Effector memory CD4-positive, alpha-beta T cell (primary cell): ENCODE measurements around the gene CDC25A.

Source experiments
- DNase-seq, 3 donors: peaks; one replicate each; pipeline ENCODE4 v3.0.0-alpha.2; 2020
- H3K27ac ChIP-seq: 2 replicates; pipeline ENCODE4 v1.7.0; 2013; ENCODE audit warnings: mild to moderate bottlenecking, low read length, moderate library complexity; ENCODE audit not compliant: insufficient read depth, poor library complexity, severe bottlenecking
- H3K27me3 ChIP-seq: replicated peaks from 2 replicates; pipeline ENCODE4 v1.7.0; 2013; ENCODE audit warnings: mild to moderate bottlenecking, low read length; ENCODE audit not compliant: insufficient read depth, control insufficient read depth, poor library complexity, severe bottlenecking
- H3K36me3 ChIP-seq: 2 replicates; pipeline ENCODE4 v1.7.0; 2013; ENCODE audit warnings: mild to moderate bottlenecking, low read length, moderate library complexity; ENCODE audit not compliant: control insufficient read depth, insufficient read depth
- H3K4me1 ChIP-seq: 2 replicates; pipeline ENCODE4 v1.7.0; 2013; ENCODE audit warnings: low read length, mild to moderate bottlenecking; ENCODE audit not compliant: control insufficient read depth, insufficient read depth, poor library complexity, severe bottlenecking
- H3K4me3 ChIP-seq: 2 replicates; pipeline ENCODE4 v1.7.0; 2013; ENCODE audit warnings: low read length, low read depth, mild to moderate bottlenecking; ENCODE audit not compliant: insufficient read depth, poor library complexity, severe bottlenecking
- H3K9me3 ChIP-seq: 2 replicates; pipeline ENCODE4 v1.7.0; 2013; ENCODE audit warnings: mild to moderate bottlenecking, low read length, moderate library complexity; ENCODE audit not compliant: control insufficient read depth

Gene CDC25A

GRCh38 chr3:48130321-48130904 is 57.8 kb downstream of the CDC25A start:
- Histone ChIP-seq H3K27me3 (no peaks in the 10 kb centered on the region), H3K27ac (no peak overlapping the region), H3K4me3 (no peak overlapping the region), H3K36me3 (no peaks in the 10 kb centered on the region), H3K4me1 (no peaks in the 10 kb centered on the region), H3K9me3 (no peaks in the 10 kb centered on the region)
- no peak for DNase-seq

- H3K27ac ChIP-seq, result no peak overlapping the region
These were observed 58.3 kb downstream of the CDC25A start for GRCh38 chr3:48129921-48130320.

GRCh38 chr3:48128774-48129173 is 59.4 kb downstream of the CDC25A start:
- no peaks in the 10 kb centered on the region for H3K9me3 ChIP-seq
- no peak for DNase-seq
- H3K4me3 ChIP-seq, result no peak overlapping the region
- no peak overlapping the region for H3K27ac ChIP-seq
- H3K4me1 ChIP-seq, result no peaks in the 10 kb centered on the region
- no peaks in the 10 kb centered on the region for H3K36me3 ChIP-seq
- no peaks in the 10 kb centered on the region for H3K27me3 ChIP-seq

More at GRCh38 chr3:48129921-48130320, 58.3 kb downstream of the CDC25A start:
- H3K9me3 ChIP-seq, result no peaks in the 10 kb centered on the region
- H3K36me3 ChIP-seq, result no peaks in the 10 kb centered on the region
- DNase-seq, result no peak
- no peaks in the 10 kb centered on the region for H3K27me3 ChIP-seq
- H3K4me1 ChIP-seq, result no peaks in the 10 kb centered on the region
- H3K4me3 ChIP-seq, result no peak overlapping the region

GRCh38 chr3:48125886-48126622 is 62.2 kb downstream of the CDC25A start:
- H3K4me1 ChIP-seq, result no peaks in the 10 kb centered on the region
- no peak overlapping the region for H3K27ac ChIP-seq
- no peaks in the 10 kb centered on the region for H3K27me3 ChIP-seq
- no peak overlapping the region for H3K4me3 ChIP-seq
- no peak for DNase-seq
- no peaks in the 10 kb centered on the region for H3K9me3 ChIP-seq
- H3K36me3 ChIP-seq, result no peaks in the 10 kb centered on the region

- no peaks in the 10 kb centered on the region for H3K36me3 ChIP-seq
- no peaks in the 10 kb centered on the region for H3K9me3 ChIP-seq
- H3K27me3 ChIP-seq, result no peaks in the 10 kb centered on the region
- DNase-seq, result no peak
- no peaks in the 10 kb centered on the region for H3K4me1 ChIP-seq
- no peak overlapping the region for H3K27ac ChIP-seq
- H3K4me3 ChIP-seq, result no peak overlapping the region
These were observed 63.1 kb downstream of the CDC25A start for GRCh38 chr3:48125013-48125705.

- Histone ChIP-seq H3K27ac (no peak overlapping the region), H3K4me3 (no peak overlapping the region), H3K9me3 (no peaks in the 10 kb centered on the region), H3K36me3 (no peaks in the 10 kb centered on the region), H3K4me1 (no peaks in the 10 kb centered on the region), H3K27me3 (no peaks in the 10 kb centered on the region)
- DNase-seq, result no peak
These were observed 64.9 kb downstream of the CDC25A start for GRCh38 chr3:48123346-48123745.

- H3K9me3 ChIP-seq, result no peaks in the 10 kb centered on the region
- DNase-seq, result no peak
- no peak overlapping the region for H3K4me3 ChIP-seq
- no peak overlapping the region for H3K27ac ChIP-seq
- no peaks in the 10 kb centered on the region for H3K27me3 ChIP-seq
- no peaks in the 10 kb centered on the region for H3K4me1 ChIP-seq
- no peaks in the 10 kb centered on the region for H3K36me3 ChIP-seq
These were observed 65.7 kb downstream of the CDC25A start for GRCh38 chr3:48122504-48122903.

- H3K36me3 ChIP-seq, result no peaks in the 10 kb centered on the region
- H3K4me1 ChIP-seq, result no peaks in the 10 kb centered on the region
- no peak for DNase-seq
- H3K27me3 ChIP-seq, result no peaks in the 10 kb centered on the region
- H3K4me3 ChIP-seq, result no peak overlapping the region
- no peak overlapping the region for H3K27ac ChIP-seq
- no peaks in the 10 kb centered on the region for H3K9me3 ChIP-seq
These were observed 68.0 kb downstream of the CDC25A start for GRCh38 chr3:48120223-48120622.

GRCh38 chr3:48119505-48120193 is 68.6 kb downstream of the CDC25A start:
- Histone ChIP-seq H3K27me3 (no peaks in the 10 kb centered on the region), H3K36me3 (no peaks in the 10 kb centered on the region), H3K27ac (no peak overlapping the region), H3K4me1 (no peaks in the 10 kb centered on the region), H3K4me3 (no peak overlapping the region), H3K9me3 (no peaks in the 10 kb centered on the region)
- no peak for DNase-seq

GRCh38 chr3:48118928-48119327 is 69.3 kb downstream of the CDC25A start:
- Histone ChIP-seq H3K9me3 (no peaks in the 10 kb centered on the region), H3K27me3 (no peaks in the 10 kb centered on the region), H3K4me3 (no peak overlapping the region), H3K4me1 (no peaks in the 10 kb centered on the region), H3K36me3 (no peaks in the 10 kb centered on the region), H3K27ac (no peak overlapping the region)
- no peak for DNase-seq
